ENCODE results near the gene HECTD2.
"Not testable (repeated sequence)": the region's sequence is repeated elsewhere in the genome, so short reads cannot be mapped to it uniquely, and the experiment has no call there.

The HECTD2 gene

DNA sequence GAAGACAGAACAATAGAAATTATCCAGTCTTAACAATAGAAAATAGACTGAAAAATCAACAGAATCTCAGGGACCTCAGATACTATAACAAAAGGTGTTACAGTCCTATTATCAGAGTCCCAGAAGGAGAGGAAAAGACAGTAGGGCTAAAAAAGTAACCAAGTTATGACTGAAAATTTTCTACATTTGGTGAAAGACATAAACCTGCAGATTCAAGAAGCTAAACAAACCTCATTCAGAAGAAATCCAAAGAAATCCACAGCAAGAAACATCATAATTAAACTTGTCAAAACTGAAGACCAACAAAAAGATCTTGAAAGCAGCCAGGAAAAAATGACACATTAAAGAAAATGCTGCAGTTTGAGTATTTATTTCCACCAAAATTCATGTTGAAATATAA is 41.9 kb downstream of the HECTD2 start:
- TF ChIP-seq FOXK2 (IDR thresholded peaks at IDR 0.05) (no peak), SUZ12 (IDR thresholded peaks at IDR 0.05) (no peak), FOXM1 (IDR thresholded peaks at IDR 0.05; ENCODE audit: borderline replicate concordance) (no peak), ARNT (IDR thresholded peaks at IDR 0.05) (no peak), ZNF384 (IDR thresholded peaks at IDR 0.05) (no peak), L3MBTL2 (conservative IDR thresholded peaks at IDR 0.05) (no peak), ELF4 (IDR thresholded peaks at IDR 0.05) (no peak), SP1 (IDR thresholded peaks at IDR 0.05) (no peak), LEF1 (IDR thresholded peaks at IDR 0.05; ENCODE audit: borderline replicate concordance) (no peak), FOXA1 (IDR thresholded peaks at IDR 0.05) (no peak), NFRKB (IDR thresholded peaks at IDR 0.05) (no peak), HDGF (IDR thresholded peaks at IDR 0.05; ENCODE audit: borderline replicate concordance) (no peak), BHLHE40 (IDR thresholded peaks at IDR 0.05; ENCODE audit: borderline replicate concordance) (no peak), TARDBP (IDR thresholded peaks at IDR 0.05) (no peak), CTBP1 (IDR thresholded peaks at IDR 0.05; ENCODE audit: borderline replicate concordance) (no peak)
- TF ChIP-seq, protein P1, sequence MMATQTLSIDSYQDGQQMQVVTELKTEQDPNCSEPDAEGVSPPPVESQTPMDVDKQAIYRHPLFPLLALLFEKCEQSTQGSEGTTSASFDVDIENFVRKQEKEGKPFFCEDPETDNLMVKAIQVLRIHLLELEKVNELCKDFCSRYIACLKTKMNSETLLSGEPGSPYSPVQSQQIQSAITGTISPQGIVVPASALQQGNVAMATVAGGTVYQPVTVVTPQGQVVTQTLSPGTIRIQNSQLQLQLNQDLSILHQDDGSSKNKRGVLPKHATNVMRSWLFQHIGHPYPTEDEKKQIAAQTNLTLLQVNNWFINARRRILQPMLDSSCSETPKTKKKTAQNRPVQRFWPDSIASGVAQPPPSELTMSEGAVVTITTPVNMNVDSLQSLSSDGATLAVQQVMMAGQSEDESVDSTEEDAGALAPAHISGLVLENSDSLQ (IDR thresholded peaks at IDR 0.05) = no peak
- POLR2A ChIA-PET = interaction anchor here (0.7 kb wide), 1 partner anchor 75 kb away, joined by 3 read pairs; no protein-coding TSS in a partner anchor

DNA sequence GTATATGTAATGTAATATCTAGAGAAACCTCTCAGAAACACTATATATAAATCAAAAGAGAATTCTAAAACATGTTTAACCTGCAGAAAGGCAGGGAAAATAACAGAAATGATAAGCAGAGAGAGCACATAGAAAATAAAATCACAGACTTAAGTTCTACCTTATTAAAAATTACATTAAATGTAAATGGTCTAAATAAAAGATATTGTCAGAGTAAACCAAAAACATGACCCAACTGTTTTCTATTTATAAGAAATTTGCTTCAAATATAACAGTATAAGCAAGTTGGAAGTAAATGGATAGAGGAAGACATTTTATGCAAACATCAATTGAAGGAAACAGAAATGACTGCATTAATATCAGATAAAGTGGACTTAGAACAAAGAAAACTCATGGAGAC is 43.4 kb downstream of the HECTD2 start:
- POLR2A ChIA-PET = no interaction called here
- CTCF ChIA-PET = no interaction called here
- no peak for TF ChIP-seq ZNF384 (IDR thresholded peaks at IDR 0.05)
- TF ChIP-seq LEF1 (IDR thresholded peaks at IDR 0.05; ENCODE audit: borderline replicate concordance) = no peak
- TF ChIP-seq SUZ12 (IDR thresholded peaks at IDR 0.05) = no peak
- TF ChIP-seq CTBP1 (IDR thresholded peaks at IDR 0.05; ENCODE audit: borderline replicate concordance) = no peak
- TF ChIP-seq L3MBTL2 (conservative IDR thresholded peaks at IDR 0.05) = no peak
- TF ChIP-seq ELF4 (IDR thresholded peaks at IDR 0.05) = no peak
- TF ChIP-seq, protein P1 (IDR thresholded peaks at IDR 0.05) = no peak
- TF ChIP-seq FOXK2 (IDR thresholded peaks at IDR 0.05) = no peak
- no peak for TF ChIP-seq FOXA1 (IDR thresholded peaks at IDR 0.05)
- DNase-seq (ENCODE audit: extremely low spot score) = no peak

More for the DNA sequence above, 41.9 kb downstream of the HECTD2 start:
- CTCF ChIA-PET = no interaction called here
- no peak for DNase-seq (ENCODE audit: extremely low spot score)

DNA sequence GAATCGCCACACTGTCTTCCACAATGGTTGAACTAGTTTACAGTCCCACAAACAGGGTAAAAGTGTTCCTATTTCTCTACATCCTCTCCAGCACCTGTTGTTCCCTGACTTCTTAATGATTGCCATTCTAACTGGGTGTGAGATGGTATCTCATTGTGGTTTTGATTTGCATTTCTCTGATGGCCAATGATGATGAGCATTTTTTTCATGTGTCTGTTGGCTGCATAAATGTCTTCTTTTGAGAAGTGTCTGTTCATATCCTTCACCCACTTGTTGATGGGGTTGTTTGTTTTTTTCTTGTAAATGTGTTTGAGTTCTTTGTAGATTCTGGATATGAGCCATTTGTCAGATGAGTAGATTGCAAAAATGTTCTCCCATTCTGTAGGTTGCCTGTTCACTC is 45.0 kb downstream of the HECTD2 start:
- DNase-seq (ENCODE audit: extremely low spot score); CTCF ChIA-PET; POLR2A ChIA-PET: not testable (repeated sequence)

GRCh38 chr10:91460681-91461080 is 50.5 kb downstream of the HECTD2 start:
- DNase-seq (ENCODE audit: extremely low spot score) = no peak
- ChIA-PET POLR2A (no interaction called here), CTCF (no interaction called here)
- no peak for TF ChIP-seq FOXA1 (IDR thresholded peaks at IDR 0.05)
- no peak for TF ChIP-seq HDGF (IDR thresholded peaks at IDR 0.05; ENCODE audit: borderline replicate concordance)
- TF ChIP-seq FOXM1 (IDR thresholded peaks at IDR 0.05; ENCODE audit: borderline replicate concordance) = no peak
- TF ChIP-seq ARNT (IDR thresholded peaks at IDR 0.05) = no peak
- TF ChIP-seq BHLHE40 (IDR thresholded peaks at IDR 0.05; ENCODE audit: borderline replicate concordance) = no peak
- no peak for TF ChIP-seq SP1 (IDR thresholded peaks at IDR 0.05)
- TF ChIP-seq TARDBP (IDR thresholded peaks at IDR 0.05) = no peak
- no peak for TF ChIP-seq ELF4 (IDR thresholded peaks at IDR 0.05)
- no peak for TF ChIP-seq CTBP1 (IDR thresholded peaks at IDR 0.05; ENCODE audit: borderline replicate concordance)
- TF ChIP-seq FOXK2 (IDR thresholded peaks at IDR 0.05) = no peak
- TF ChIP-seq, protein P1 (IDR thresholded peaks at IDR 0.05) = no peak
- no peak for TF ChIP-seq NFRKB (IDR thresholded peaks at IDR 0.05)
- no peak for TF ChIP-seq ZNF384 (IDR thresholded peaks at IDR 0.05)

- ChIA-PET CTCF (no interaction called here), POLR2A (no interaction called here)
- no peak for DNase-seq (ENCODE audit: extremely low spot score)
- no peak for TF ChIP-seq ELF4 (IDR thresholded peaks at IDR 0.05)
- no peak for TF ChIP-seq ZNF384 (IDR thresholded peaks at IDR 0.05)
- TF ChIP-seq SP1 (IDR thresholded peaks at IDR 0.05) = no peak
- no peak for TF ChIP-seq TARDBP (IDR thresholded peaks at IDR 0.05)
- TF ChIP-seq, protein P1 (IDR thresholded peaks at IDR 0.05) = no peak
- no peak for TF ChIP-seq L3MBTL2 (conservative IDR thresholded peaks at IDR 0.05)
- TF ChIP-seq CTBP1 (IDR thresholded peaks at IDR 0.05; ENCODE audit: borderline replicate concordance) = no peak
- no peak for TF ChIP-seq FOXM1 (IDR thresholded peaks at IDR 0.05; ENCODE audit: borderline replicate concordance)
- no peak for TF ChIP-seq ARNT (IDR thresholded peaks at IDR 0.05)
- TF ChIP-seq LEF1 (IDR thresholded peaks at IDR 0.05; ENCODE audit: borderline replicate concordance) = no peak
- no peak for TF ChIP-seq FOXK2 (IDR thresholded peaks at IDR 0.05)
- TF ChIP-seq HDGF (IDR thresholded peaks at IDR 0.05; ENCODE audit: borderline replicate concordance) = no peak
- no peak for TF ChIP-seq NFRKB (IDR thresholded peaks at IDR 0.05)
- no peak for TF ChIP-seq SUZ12 (IDR thresholded peaks at IDR 0.05)
- no peak for TF ChIP-seq BHLHE40 (IDR thresholded peaks at IDR 0.05; ENCODE audit: borderline replicate concordance)
- TF ChIP-seq FOXA1 (IDR thresholded peaks at IDR 0.05) = no peak
Measured at GRCh38 chr10:91462423-91462822, 52.3 kb downstream of the HECTD2 start.

DNA sequence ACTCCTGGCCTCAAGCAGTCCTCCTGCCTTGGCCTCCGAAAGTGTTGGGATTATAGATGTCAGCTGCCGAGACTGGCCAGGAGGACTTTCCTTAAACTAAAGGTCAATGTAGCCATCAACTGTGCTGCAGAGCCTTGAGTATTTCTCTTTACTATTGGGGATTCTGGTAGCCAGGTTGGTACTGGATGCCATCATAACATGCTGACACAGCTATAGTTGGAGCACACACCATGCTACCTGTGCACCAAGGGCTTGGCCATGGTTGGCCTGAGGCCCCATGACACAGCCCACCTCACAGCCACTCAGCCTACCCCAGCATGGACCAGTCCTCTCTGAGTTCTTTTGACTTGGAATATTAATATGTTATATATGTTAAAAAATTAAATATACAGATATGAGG is 54.4 kb downstream of the HECTD2 start:
- DNase-seq (ENCODE audit: extremely low spot score) = no peak
- TF ChIP-seq ELF4 (IDR thresholded peaks at IDR 0.05) (no peak), SP1 (IDR thresholded peaks at IDR 0.05) (no peak), FOXM1 (IDR thresholded peaks at IDR 0.05; ENCODE audit: borderline replicate concordance) (no peak), TARDBP (IDR thresholded peaks at IDR 0.05) (no peak), FOXA1 (IDR thresholded peaks at IDR 0.05) (no peak), FOXK2 (IDR thresholded peaks at IDR 0.05) (no peak), SUZ12 (IDR thresholded peaks at IDR 0.05) (no peak)
- POLR2A ChIA-PET = no interaction called here
- CTCF ChIA-PET = no interaction called here
